Activated T-cell treated with anti-CD3 and anti-CD28 coated beads for 24 hours (primary cell): ENCODE measurements around the gene DOCK7.
"Not testable (repeated sequence)": the region's sequence is repeated elsewhere in the genome, so short reads cannot be mapped to it uniquely, and the experiment has no call there.

Experiments
- DNase-seq: peaks from one replicate; pipeline ENCODE4 v3.0.0-alpha.2; 2020; ENCODE audit warnings: low read depth

DOCK7 gene

GRCh38 chr1:62687903-62688686 is at the start of gene DOCK7:
Gene DOCK7 (minus strand): TSS chr1:62688386. CDS start chr1:62688264, 122 bp downstream.
- DNase-seq, result peak; percentile 19

- no peak for DNase-seq
Observed at GRCh38 chr1:62735491-62736171, 47.4 kb upstream of the DOCK7 start.

- DNase-seq, result no peak
Observed at GRCh38 chr1:62732331-62732730, 44.1 kb upstream of the DOCK7 start.

GRCh38 chr1:62728963-62729362 is 40.8 kb upstream of the DOCK7 start:
- DNase-seq, result no peak

GRCh38 chr1:62727656-62728407 is 39.6 kb upstream of the DOCK7 start:
- no peak for DNase-seq

GRCh38 chr1:62726011-62726442 is 37.8 kb upstream of the DOCK7 start:
- DNase-seq, result no peak

GRCh38 chr1:62725255-62725654 is 37.1 kb upstream of the DOCK7 start:
- no peak for DNase-seq

GRCh38 chr1:62724430-62724829 is 36.2 kb upstream of the DOCK7 start:
- no peak for DNase-seq

- no peak for DNase-seq
Observed at GRCh38 chr1:62723883-62724282, 35.7 kb upstream of the DOCK7 start.

GRCh38 chr1:62722796-62723195 is 34.6 kb upstream of the DOCK7 start:
- DNase-seq, result no peak

- DNase-seq, result no peak
Observed at GRCh38 chr1:62720946-62721554, 32.9 kb upstream of the DOCK7 start.

- DNase-seq, result not testable (repeated sequence)
Observed at GRCh38 chr1:62718400-62718799, 30.2 kb upstream of the DOCK7 start.

GRCh38 chr1:62717483-62717882 is 29.3 kb upstream of the DOCK7 start:
- DNase-seq, result no peak

GRCh38 chr1:62716397-62716796 is 28.2 kb upstream of the DOCK7 start:
- DNase-seq, result no peak

GRCh38 chr1:62712336-62713243 is 24.4 kb upstream of the DOCK7 start:
- DNase-seq, result no peak

- DNase-seq, result no peak
Observed at GRCh38 chr1:62707744-62708120, 19.5 kb upstream of the DOCK7 start.

GRCh38 chr1:62706985-62707743 is 19.0 kb upstream of the DOCK7 start:
- DNase-seq, result no peak

GRCh38 chr1:62698161-62698560 is 10.0 kb upstream of the DOCK7 start:
- not testable (repeated sequence) for DNase-seq

- not testable (repeated sequence) for DNase-seq
Observed at GRCh38 chr1:62694479-62694878, 6.3 kb upstream of the DOCK7 start.

GRCh38 chr1:62693123-62693522 is 4.9 kb upstream of the DOCK7 start:
- DNase-seq, result no peak
